Gastroesophageal sphincter (tissue), 4 donors: ENCODE data around the gene RCAN3. TPM values are rescaled to one million over a fixed set of nuclear protein-coding genes. Genes with fewer than 3 reads are reported as not detected.
"Not testable (repeated sequence)": the region's sequence is repeated elsewhere in the genome, so short reads cannot be mapped to it uniquely, and the experiment has no call there.

Experiments used
- ATAC-seq: fragments of 150-250 bp; one replicate; pipeline ENCODE4 v1.9.1; 2016; ENCODE audit warnings: mild to moderate bottlenecking, moderate library complexity
- H3K27ac ChIP-seq, 4 donors: fragments of 200-600 bp; sonication (generic) in 3 of 4; 1 replicate in 3 of 4; 2 replicates in 1 of 4; pipeline ENCODE4 v1.5.1; 2016 to 2019
- H3K27me3 ChIP-seq: fragments of 200-600 bp; sonication (generic); one replicate; pipeline ENCODE4 v1.5.1; 2019
- H3K36me3 ChIP-seq, 2 donors: fragments of 200-600 bp; sonication (generic); one replicate each; pipeline ENCODE4 v1.5.1; 2019; ENCODE audit warnings: control low read depth in 1 of 2
- H3K4me1 ChIP-seq, 3 donors: fragments of 200-600 bp; sonication (generic); 1 replicate in 2 of 3; 2 replicates in 1 of 3; pipeline ENCODE4 v1.5.1; 2016 to 2019; ENCODE audit warnings: control low read depth in 2 of 3
- H3K4me3 ChIP-seq, 2 donors: fragments of 200-600 bp; sonication (generic); one replicate each; pipeline ENCODE4 v1.5.1; 2019; ENCODE audit warnings: mild to moderate bottlenecking in 1 of 2, moderate library complexity in 1 of 2
- H3K9me3 ChIP-seq, 3 donors: fragments of 200-600 bp; sonication (generic); one replicate each; pipeline ENCODE4 v1.5.1; 2017 to 2019; ENCODE audit warnings: control low read depth in 2 of 3
- EP300 ChIP-seq: sonication (generic); formaldehyde crosslinking; IDR thresholded peaks from one replicate; pipeline ENCODE4 v1.6.1; 2017; ENCODE audit warnings: antibody characterized with exemption, mild to moderate bottlenecking
- POLR2A ChIP-seq, 2 donors: fragments of 450-650 bp; IDR thresholded peaks; one replicate each; pipeline ENCODE4 v1.6.1; 2017; ENCODE audit warnings: antibody characterized with exemption in 2 of 2, mild to moderate bottlenecking in 2 of 2, moderate library complexity in 1 of 2
- POLR2AphosphoS5 ChIP-seq: sonication (generic); formaldehyde crosslinking; IDR thresholded peaks from one replicate; pipeline ENCODE4 v1.6.1; 2017; ENCODE audit warnings: antibody characterized with exemption
- WGBS, 2 donors: methylation state at CpG; one replicate each; pipeline ENCODE4 v1.1.5; 2018; ENCODE audit warnings: low coverage in 1 of 2; 5-methylcytosine and 5-hydroxymethylcytosine counted together
- total RNA-seq, 4 donors: library from RNA; depleted of rRNA; stranded (reverse); fragments of >200 nt; gene quantifications; one replicate each; pipeline ENCODE4 v1.1.0, GENCODE V29; 2016
- TF ChIP-seq, protein P1 (sequence below), 4 experiments: fragments of 200-600 bp in 2 of 4; fragments of 450-650 bp in 2 of 4; sonication (generic) in 1 of 4; IDR thresholded peaks; one replicate each; pipeline ENCODE4 v1.5.1; 2017 to 2019; ENCODE audit warnings: antibody characterized with exemption in 4 of 4, mild to moderate bottlenecking in 2 of 4, moderate library complexity in 2 of 4

RCAN3 gene
- total RNA-seq, 4 donors from 2014 or later = 9.0 to 12.7 (median 11.5) TPM

DNA sequence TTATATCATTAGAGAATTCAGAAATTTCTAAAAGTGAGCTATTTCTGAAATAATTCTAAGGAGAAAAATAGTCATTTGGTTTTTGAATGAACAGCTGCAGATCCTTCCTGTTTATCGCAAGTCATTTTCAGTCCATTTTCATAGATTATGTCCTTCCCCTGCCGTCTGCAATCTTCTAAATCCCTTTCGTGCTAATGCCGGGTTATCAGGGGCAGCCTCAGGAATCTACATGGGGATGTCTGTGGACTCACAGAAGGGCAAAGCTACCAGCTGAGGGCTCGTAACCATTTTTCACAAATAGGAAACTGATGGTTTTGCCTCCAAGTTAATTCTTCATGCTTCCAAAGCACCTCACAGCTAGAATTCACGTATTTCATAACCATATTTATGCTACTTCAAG lies 23.0 kb downstream of the RCAN3 start:
- no peaks in the 10 kb centered on the region for H3K9me3 ChIP-seq
- WGBS, 2 donors = 77 to 78% methylated on average over 6 of the region's 6 CpGs
- TF ChIP-seq POLR2AphosphoS5 = no peak
- TF ChIP-seq, protein P1, sequence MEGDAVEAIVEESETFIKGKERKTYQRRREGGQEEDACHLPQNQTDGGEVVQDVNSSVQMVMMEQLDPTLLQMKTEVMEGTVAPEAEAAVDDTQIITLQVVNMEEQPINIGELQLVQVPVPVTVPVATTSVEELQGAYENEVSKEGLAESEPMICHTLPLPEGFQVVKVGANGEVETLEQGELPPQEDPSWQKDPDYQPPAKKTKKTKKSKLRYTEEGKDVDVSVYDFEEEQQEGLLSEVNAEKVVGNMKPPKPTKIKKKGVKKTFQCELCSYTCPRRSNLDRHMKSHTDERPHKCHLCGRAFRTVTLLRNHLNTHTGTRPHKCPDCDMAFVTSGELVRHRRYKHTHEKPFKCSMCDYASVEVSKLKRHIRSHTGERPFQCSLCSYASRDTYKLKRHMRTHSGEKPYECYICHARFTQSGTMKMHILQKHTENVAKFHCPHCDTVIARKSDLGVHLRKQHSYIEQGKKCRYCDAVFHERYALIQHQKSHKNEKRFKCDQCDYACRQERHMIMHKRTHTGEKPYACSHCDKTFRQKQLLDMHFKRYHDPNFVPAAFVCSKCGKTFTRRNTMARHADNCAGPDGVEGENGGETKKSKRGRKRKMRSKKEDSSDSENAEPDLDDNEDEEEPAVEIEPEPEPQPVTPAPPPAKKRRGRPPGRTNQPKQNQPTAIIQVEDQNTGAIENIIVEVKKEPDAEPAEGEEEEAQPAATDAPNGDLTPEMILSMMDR (IDR thresholded peaks at IDR 0.05) = no peak
- TF ChIP-seq POLR2A (IDR thresholded peaks at IDR 0.05) = no peak
- no peak for TF ChIP-seq EP300

GRCh38 chr1:24526045-24526444 lies 23.4 kb downstream of the RCAN3 start:
- no peaks in the 10 kb centered on the region for H3K4me1 ChIP-seq
- H3K4me3 ChIP-seq = no peak overlapping the region
- 77 to 81% methylated on average over 6 to 7 of the region's 7 CpGs for WGBS, 2 donors
- H3K27ac ChIP-seq = no peak overlapping the region
- H3K36me3 ChIP-seq = peaks cover 0 to 11% of the 10 kb centered on the region in 2 donors
- no peaks in the 10 kb centered on the region for H3K27me3 ChIP-seq
- H3K9me3 ChIP-seq = no peaks in the 10 kb centered on the region
- TF ChIP-seq, protein P1 (IDR thresholded peaks at IDR 0.05) = no peak
- no peak for TF ChIP-seq EP300
- TF ChIP-seq POLR2A (IDR thresholded peaks at IDR 0.05) = no peak
- ATAC-seq = no peak

More for the DNA sequence above, 23.0 kb downstream of the RCAN3 start:
- H3K4me1 ChIP-seq = no peaks in the 10 kb centered on the region
- H3K27ac ChIP-seq = no peak overlapping the region
- H3K27me3 ChIP-seq = no peaks in the 10 kb centered on the region
- peaks cover 0 to 11% of the 10 kb centered on the region in 2 donors for H3K36me3 ChIP-seq
- ATAC-seq = no peak
- no peak overlapping the region for H3K4me3 ChIP-seq

DNA sequence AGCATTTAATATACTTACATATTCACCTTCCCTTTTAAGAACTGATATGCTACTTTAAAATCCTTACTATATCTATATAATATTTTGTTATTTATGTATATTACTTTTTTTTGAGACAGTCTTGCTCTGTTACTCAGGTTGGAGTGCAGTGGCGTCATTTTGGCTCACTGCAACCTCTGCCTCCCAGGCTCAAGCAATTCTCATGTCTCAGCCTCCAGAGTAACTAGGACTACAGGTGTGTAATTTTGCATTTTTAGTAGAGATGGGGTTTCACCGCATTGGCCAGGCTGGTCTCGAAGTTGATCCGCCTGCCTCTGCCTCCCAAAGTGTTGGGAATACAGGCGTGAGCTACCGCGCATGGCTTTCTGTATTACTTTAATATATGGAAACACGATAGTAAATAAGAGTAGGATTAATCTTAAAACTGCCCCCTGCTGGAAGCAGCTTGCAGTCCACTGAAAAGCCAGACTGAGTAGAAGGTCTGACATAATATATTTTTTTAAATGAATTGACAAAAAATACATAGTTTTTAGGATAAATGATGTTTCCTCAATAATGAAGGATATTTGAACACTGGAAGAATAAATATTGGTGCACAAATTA lies 24.4 kb downstream of the RCAN3 start:
- no peak for TF ChIP-seq EP300
- TF ChIP-seq, protein P1 (IDR thresholded peaks at IDR 0.05) = peak in 1 of 4 experiments; percentile 32
- Histone ChIP-seq H3K27me3 (no peaks in the 10 kb centered on the region), H3K4me1 (no peaks in the 10 kb centered on the region), H3K36me3 (peaks cover 0 to 14% of the 10 kb centered on the region in 2 donors), H3K27ac (no peak overlapping the region), H3K9me3 (no peaks in the 10 kb centered on the region), H3K4me3 (no peak overlapping the region)
- no peak for ATAC-seq
- WGBS, 2 donors = 64% methylated on average over 2 of the region's 8 CpGs; no CpG with 5 or more reads in 1 of the 2 donors

GRCh38 chr1:24528744-24529143 lies 26.1 kb downstream of the RCAN3 start:
- Histone ChIP-seq H3K4me1 (no peaks in the 10 kb centered on the region), H3K27me3 (no peaks in the 10 kb centered on the region), H3K9me3 (no peaks in the 10 kb centered on the region), H3K27ac (no peak overlapping the region), H3K36me3 (peaks cover 0 to 20% of the 10 kb centered on the region in 2 donors), H3K4me3 (no peak overlapping the region)
- TF ChIP-seq, protein P1 (IDR thresholded peaks at IDR 0.05) = no peak
- TF ChIP-seq POLR2AphosphoS5 (no peak), POLR2A (IDR thresholded peaks at IDR 0.05) (no peak), EP300 (no peak)
- WGBS, 2 donors = 90 to 96% methylated on average over 2 of the region's 2 CpGs
- ATAC-seq = no peak

DNA sequence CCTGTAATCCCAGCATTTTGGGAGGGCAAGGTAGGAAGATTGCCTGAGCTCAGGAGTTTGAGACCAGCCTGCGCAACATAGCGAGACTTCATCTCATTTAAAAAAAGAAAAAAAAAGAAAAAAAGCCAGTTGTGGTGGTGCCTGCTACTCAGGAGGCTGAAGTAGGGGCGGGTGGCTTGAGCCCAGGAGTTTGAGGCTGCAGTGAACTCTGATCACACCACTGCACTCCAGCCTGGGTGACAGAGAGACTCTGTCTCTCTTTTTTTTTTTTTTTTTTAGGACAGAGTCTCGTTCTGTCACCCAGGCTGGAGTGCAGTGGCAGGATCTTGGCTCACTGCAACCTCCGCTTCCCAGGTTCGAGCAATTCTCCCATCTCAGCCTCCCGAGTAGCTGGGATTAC lies 26.7 kb downstream of the RCAN3 start:
- H3K36me3 ChIP-seq = peaks cover 0 to 22% of the 10 kb centered on the region in 2 donors
- not testable (repeated sequence) for H3K4me3 ChIP-seq, H3K4me1 ChIP-seq, H3K9me3 ChIP-seq, H3K27me3 ChIP-seq, H3K27ac ChIP-seq, ATAC-seq
- 92 to 100% methylated on average over 3 to 7 of the region's 7 CpGs for WGBS, 2 donors
